HG02870 (cell line): ENCODE results near the gene SIN3B.
"Not testable (repeated sequence)": the region's sequence is repeated elsewhere in the genome, so short reads cannot be mapped to it uniquely, and the experiment has no call there.

Experiments
- ATAC-seq: cut with Tn5 transposase; IDR thresholded peaks from one replicate; pipeline ENCODE4 v1.9.1; 2021; ENCODE audit warnings: mild to moderate bottlenecking, moderate library complexity; ENCODE audit not compliant: unreplicated experiment

Gene SIN3B, protein sequence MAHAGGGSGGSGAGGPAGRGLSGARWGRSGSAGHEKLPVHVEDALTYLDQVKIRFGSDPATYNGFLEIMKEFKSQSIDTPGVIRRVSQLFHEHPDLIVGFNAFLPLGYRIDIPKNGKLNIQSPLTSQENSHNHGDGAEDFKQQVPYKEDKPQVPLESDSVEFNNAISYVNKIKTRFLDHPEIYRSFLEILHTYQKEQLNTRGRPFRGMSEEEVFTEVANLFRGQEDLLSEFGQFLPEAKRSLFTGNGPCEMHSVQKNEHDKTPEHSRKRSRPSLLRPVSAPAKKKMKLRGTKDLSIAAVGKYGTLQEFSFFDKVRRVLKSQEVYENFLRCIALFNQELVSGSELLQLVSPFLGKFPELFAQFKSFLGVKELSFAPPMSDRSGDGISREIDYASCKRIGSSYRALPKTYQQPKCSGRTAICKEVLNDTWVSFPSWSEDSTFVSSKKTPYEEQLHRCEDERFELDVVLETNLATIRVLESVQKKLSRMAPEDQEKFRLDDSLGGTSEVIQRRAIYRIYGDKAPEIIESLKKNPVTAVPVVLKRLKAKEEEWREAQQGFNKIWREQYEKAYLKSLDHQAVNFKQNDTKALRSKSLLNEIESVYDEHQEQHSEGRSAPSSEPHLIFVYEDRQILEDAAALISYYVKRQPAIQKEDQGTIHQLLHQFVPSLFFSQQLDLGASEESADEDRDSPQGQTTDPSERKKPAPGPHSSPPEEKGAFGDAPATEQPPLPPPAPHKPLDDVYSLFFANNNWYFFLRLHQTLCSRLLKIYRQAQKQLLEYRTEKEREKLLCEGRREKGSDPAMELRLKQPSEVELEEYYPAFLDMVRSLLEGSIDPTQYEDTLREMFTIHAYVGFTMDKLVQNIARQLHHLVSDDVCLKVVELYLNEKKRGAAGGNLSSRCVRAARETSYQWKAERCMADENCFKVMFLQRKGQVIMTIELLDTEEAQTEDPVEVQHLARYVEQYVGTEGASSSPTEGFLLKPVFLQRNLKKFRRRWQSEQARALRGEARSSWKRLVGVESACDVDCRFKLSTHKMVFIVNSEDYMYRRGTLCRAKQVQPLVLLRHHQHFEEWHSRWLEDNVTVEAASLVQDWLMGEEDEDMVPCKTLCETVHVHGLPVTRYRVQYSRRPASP

DNA sequence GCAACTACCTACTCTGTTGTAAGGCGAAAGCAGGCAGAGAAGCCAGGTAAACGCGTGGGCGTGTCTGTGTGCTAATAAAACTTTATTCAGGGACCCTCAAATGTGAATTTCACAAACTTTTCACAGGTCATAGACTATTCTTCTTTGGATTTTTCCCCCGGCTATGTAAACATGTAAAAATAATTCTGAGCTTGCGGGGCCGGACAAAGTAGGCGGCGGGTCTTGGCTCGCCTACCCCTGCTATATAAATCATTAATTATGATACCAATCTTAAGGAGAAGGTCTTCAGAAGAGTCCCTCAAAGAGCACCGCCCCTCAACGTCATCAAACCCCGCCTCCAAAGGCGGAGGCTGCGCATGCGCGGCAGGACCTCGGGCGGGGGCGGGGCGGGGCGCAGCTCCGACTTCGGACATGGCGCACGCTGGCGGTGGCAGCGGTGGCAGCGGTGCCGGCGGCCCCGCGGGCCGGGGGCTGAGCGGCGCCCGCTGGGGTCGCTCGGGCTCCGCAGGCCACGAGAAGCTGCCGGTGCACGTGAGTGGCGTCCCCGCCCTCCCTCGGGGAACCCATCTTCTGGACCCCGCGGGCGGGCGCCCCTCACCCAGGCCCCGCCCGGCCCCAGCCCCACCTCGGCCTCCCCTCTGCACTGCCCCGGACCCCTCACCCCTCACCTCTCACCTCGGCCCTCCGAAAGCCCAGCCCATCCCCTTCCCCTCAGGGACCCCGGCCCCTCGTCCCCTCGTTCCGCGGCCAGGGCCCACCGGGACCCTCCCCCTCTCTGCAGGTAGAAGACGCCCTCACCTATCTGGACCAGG lies at the start of gene SIN3B:
TSS of gene SIN3B (plus strand) at position 389 of the 812 bp plus-strand sequence. CDS start at position 412, 23 bp downstream.
- no peak for ATAC-seq

DNA sequence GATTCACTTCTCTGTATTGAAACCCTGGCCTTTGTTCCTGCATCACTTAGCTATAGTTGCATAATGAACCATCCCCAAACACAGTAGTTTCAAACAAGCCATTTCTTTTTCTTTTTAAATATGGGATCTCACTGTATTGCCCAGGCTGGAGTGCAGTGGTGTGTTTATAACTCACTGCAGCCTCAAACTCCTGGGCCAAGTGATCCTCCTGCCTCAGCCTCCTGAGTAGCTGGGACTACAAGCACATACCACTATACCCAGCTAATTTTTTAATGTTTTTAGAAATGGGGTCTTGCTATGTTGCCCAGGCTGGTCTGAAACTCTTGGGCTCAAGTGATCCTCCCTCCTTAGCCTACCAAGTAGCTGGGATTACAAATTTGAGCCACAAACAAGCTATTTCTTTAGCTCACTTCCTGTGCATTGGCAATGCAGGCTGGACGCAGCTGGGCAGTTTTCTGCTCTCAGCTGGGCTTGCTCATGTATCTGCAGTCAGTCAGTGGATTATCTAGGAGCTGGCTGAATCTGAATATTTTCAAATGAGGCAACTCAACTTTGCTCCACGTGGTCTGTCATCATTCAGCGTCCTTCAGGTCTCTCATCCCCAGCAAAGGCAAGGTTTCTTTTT lies 49.5 kb upstream of the SIN3B start:
- no peak for ATAC-seq

DNA sequence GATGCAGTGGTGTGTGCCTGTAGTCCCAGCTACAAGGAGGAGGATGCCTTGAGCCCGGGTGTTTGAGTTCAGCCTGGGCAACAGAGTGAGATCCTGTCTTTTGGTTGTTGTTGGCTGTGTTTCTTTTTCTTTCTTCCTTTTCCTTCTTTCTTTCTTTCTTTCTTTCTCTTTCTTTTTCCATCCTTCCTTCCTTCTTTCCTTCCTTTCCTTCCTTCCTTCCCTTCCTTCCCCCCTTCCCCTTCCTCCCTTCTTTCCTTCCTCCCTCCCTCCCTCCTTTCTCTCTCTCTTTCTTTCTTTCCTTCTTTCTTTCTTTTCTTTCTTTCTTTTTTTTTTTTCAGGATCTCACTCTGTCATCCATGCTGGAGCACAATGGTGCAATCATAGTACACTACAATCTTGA lies 46.5 kb upstream of the SIN3B start:
- no peak for ATAC-seq

DNA sequence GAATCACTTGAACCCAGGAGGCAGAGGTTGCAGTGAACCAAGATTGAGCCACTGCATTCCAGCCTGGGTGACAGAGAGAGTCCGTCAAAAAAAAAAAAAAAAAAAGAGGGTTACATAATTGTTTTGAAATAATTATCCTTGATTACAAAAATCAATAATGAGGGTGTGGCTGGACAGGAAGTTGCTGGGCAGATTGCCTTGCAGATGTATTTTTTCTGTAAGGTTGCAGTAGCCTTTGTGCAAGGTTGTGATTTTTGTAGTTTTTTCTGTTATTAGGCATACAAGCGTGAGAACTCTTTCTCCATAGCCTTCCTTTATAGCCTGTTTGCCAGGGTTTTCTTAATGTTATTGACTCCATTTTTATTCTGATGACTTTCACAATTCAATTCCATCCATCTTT lies 40.7 kb upstream of the SIN3B start:
- no peak for ATAC-seq

DNA sequence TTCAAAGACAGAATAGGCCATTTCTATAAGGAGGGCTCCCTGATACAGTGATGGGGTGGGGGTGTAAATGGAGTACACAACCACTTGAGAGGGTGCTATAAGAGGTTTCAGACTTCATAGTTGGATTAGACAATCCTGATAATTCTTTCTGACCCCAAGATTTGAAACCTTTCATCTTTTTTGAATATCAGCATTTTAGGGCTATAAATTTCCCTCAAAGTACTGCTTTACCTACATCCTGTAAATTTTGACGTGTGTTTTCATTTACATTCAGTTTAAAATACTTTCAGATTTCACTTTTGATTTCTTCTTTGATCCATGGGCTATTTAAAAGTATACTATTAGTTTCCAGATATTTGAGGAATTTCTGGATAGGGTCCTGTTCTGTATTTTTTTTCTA lies 40.0 kb upstream of the SIN3B start:
- ATAC-seq, result no peak

DNA sequence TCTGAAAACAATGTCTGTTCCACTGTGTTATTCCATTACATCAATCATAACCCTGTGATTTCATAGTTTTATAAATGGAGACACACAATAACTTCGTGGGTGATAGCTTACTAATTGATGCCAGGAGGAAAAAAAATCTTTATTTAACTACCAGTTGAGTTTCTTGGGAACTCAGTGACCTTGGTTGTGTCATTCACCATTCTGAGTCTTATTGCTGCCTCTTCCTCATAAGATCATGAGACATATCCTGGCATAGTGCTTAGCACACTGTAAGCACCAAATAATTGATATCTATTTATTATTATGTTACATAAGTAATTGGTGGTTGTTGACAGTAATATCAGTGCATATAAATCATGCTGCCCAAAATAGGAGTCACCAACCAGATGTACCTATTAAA lies 39.1 kb upstream of the SIN3B start:
- no peak for ATAC-seq

DNA sequence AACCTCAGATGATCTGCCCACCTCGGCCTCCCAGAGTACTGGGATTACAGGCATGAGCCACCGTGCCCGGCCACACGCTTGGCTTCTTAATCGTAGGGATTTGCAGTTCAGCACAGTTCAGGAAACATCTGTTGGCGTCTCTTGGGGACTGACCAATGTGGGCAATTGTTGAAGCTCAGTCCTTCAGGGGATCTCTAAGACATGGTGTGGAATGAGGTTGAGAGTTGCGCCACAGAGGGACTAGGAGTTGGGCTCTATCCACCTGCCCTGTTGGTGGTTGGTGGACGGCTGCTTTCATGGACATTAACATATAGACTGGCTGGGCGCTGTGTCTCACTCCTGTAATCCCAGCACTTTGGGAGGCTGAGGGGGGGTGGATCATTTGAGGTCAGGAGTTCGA lies 37.3 kb upstream of the SIN3B start:
- ATAC-seq, result no peak

DNA sequence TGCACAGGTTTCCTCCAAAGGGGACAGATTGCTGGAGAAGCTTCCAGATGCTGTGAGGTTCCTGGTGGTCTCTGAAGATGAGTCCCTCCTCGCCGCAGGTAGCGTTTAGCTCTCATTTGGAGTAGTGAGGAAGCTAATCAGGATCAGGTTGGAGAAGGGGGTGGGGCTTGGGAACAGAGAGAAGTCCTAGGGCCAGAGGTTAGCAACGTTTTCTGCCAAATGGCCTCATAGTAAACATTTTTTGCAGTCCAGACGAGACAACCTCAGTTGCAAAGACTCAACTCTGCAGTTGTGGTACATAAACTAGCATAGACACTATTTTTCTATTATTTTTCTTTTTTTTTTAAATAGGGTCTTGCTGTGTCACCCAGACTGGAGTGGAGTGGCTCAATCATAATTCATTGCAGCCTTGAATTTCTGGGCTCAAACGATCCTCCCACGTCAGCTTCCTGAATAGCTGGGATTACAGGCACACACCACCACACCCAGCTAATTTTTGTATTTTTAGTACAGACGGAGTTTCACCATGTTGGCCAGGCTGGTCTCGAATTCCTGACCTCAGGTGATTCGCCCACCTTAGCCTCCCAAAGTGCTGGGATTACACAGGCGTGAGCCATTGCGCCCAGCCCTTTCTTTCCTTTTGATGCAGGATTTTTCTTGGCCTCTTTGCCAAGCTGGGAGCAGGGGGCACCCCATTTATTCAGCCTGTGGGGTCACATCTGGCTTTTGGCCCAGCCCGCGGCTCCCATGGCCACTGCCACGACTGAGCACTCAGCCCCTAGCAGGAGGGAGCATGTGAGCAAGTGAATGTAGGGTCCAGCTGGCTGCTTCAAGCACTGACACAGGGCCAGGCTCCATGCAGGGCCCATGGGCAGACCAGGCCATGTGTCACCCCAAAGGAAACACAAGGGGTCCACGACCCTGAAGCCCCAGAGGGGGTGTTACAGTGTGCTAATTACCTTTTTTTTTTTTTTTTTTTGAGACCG lies 34.4 kb upstream of the SIN3B start:
- ATAC-seq, result no peak

DNA sequence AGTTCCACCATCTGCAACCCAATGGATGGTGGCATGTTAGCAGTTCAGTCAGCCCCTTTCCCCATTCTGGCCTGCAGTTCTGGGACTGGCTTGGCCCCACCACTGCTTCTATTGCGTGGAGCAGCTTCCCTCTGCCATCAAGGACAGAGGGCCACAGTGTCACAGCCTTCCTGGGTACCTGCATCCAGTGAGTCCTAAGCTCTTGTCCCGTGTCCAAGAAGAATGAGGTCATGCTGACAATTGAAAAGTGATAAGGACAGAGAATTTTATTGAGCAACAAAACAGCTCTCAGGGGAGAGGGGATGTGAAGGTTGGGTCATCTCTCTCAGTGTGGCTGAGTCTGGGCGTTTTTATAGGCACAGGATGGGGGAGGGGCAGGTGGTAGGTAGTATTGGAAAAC lies 33.5 kb upstream of the SIN3B start:
- no peak for ATAC-seq

DNA sequence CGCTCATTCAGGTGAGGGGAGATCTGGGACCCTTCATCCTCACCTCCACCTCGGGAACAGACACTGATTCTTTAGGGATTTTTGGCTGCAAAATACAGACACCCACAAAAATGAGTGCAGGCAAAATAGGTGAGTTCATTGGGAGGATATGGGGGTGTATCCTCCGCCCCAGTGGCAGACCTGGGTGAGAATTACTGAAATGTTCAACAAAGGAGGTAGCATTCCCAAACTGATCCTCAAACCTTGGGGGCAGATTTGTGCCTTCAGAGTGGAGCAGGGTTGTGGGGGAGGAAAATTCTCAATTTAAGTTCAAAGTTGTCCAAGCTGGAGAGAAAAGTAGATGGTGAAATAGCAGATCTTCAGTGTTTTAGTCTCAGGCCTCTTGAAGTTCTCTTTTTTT lies 31.3 kb upstream of the SIN3B start:
- no peak for ATAC-seq

DNA sequence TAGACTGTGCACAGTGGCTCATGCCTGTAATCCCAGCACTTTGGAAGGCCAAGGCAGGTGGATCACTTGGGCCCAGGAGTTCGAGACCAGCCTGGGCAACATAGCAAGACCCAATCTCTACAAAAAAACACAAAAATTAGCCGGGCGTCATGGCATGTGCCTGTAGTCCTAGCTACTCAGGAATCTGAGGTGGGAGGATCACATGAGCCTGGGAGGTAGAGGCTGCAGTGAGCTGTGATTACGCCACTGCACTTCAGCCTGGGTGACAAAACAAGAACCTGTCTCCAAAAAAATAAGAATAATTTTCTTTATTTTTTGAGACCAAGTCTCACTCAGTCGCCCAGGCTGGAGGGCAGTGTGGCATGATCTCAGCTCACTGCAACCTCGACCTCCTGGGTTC lies 30.9 kb upstream of the SIN3B start:
- ATAC-seq, result not testable (repeated sequence)

DNA sequence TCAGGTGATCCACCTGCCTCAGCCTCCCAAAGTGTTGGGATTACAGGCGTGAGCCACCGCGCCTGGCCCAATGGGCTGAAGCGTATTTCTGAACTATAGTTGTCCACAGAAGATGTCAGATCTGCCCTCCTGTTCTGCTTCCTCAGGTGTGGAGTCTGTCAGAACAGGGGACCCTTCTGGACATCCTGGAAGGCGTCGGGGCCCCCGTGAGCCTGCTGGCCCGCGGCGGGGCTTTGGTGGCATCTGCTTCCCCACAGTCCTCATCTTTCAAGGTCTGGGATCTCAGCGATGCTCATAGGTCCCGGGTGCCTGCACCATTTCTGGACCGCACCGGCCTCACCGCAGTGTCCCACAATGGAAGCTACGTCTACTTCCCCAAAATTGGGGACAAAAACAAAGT lies 29.5 kb upstream of the SIN3B start:
- no peak for ATAC-seq

DNA sequence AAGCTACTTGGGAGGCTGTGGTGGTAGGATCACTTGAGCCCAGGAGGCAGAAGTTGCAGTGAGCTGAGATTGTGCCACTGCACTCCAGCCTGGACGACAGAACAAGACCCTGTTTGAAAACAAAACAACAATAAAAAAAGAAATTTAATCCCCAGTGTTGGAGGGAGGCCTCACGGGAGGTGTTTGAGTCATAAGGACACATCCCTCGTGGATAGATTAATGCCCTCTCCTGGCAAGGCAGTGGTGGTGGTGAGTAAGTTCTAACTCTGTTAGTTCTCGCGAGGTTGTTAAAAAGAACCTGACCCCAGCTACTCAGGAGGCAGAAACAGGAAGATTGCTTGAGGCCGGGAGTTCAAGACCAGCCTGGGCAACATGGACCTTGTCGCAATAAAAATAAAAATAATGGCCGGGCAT lies 27.6 kb upstream of the SIN3B start:
- ATAC-seq, result no peak

DNA sequence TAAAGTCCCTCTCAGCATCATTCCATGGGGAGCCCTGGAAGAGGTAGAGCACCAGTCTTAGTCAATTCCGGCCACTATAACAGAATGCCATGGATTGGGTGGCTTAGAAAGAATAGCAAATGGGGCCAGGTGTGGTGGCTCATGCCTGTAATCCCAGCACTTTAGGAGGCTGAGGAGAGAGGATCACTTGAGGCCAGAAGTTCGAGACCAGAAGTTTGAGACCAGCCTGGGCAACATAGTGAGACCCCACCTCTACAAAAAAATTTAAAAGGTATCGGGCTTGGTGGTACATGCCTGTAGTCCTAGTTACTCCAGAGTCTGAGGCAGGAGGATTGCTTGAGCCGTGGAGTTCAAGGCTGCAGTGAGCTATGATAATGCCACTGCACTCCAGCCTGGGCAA lies 25.0 kb upstream of the SIN3B start:
- no peak for ATAC-seq

DNA sequence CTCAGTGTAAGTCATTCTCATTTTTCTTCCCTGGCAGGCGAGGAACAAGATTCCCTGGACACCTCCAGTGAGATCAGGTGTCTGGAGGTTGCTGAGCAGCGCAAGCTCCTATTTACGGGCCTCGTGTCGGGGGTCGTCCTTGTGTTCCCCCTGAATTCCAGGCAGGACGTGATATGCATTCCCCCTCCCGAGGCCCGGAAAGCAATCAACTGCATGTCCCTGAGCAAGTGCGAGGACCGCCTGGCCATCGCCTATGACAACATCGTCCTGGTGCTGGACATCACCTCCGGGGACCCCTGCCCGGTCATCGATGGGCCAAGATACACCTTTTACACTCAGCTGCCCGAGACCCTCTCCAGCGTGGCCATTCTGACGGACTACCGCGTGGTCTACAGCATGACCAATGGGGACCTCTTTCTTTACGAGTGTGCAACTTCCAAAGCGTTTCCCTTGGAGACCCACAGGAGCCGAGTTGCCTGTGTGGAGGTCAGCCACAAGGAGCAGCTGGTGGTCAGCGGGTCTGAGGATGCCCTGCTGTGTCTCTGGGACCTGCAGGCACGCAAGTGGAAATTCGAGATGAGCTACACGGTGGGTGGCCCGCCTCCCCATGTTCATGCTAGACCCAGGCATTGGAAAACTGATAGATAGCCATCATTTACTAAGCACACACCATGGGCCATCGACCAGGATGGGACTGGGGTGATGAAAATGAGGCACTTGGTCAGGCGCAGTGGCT lies 21.5 kb upstream of the SIN3B start:
- ATAC-seq, result no peak

DNA sequence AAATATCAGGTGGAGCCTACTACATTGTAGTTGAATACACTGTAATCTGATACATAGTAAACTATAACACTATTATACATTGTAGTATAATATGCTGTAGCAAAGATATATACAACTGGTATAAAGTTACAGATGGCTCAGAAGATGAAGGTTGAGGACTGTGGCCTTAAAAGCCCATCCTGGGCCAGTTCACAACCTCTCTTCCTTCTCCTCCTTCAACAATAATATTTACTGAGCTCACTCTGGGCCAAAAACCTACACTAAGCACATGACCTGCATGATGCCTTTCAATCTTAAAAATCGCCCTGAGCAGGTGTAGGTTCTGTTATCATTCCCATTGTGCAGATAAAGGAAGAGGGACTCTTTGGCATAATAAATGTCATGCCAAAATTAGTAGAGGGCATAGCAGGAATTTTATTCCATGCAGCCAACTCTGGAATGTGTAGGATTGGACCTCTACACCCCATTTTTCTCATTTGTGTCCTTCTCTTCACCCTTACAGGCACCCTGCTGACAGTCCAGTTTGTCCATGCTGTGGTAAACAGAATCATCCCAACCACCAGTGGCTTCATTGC lies 14.6 kb upstream of the SIN3B start:
- ATAC-seq, result no peak

DNA sequence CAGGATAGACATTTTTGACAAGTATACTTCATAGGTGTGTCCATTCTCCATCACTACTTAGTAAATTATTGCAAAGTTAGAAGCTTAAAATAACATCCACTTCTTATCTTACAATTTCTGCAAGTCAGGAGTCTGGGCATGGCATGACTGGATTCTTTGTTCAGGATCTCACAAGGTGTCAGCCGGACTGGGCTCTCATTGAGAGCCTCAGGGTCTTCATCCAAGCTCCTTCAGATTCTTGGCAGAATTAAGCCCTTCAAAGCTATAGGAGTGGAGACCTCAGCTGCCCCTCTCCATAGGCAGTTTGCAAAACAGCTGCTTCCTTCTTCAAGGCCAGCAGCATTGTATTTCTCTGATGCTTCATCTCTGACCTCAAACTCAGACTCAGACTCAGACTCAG lies 9.1 kb upstream of the SIN3B start:
- ATAC-seq, result no peak

DNA sequence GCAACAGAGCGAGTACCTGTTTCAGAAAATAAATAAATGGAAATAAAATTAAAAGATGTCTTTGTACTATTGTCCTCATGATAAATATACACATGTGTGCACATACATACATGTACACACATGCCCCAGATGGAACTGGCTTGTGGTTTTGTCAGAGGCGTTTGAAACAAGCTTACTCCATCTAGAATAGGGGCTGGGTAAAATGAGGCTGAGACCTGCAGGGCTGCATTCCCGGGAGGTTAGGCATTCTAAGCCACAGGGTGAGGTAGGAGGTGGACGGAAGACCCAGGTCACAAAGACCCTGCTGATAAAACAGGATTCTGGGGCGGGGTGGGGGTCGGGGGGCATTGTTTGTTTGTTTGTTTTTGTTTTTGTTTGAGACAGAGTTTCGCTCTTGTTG lies 8.1 kb upstream of the SIN3B start:
- ATAC-seq, result no peak
